HG03159 (cell line): ENCODE results near the gene VENTX.

Source experiments
- ATAC-seq: cut with Tn5 transposase; IDR thresholded peaks from one replicate; pipeline ENCODE4 v1.9.1; 2021; ENCODE audit warnings: mild to moderate bottlenecking, moderate library complexity; ENCODE audit not compliant: unreplicated experiment

VENTX gene, protein sequence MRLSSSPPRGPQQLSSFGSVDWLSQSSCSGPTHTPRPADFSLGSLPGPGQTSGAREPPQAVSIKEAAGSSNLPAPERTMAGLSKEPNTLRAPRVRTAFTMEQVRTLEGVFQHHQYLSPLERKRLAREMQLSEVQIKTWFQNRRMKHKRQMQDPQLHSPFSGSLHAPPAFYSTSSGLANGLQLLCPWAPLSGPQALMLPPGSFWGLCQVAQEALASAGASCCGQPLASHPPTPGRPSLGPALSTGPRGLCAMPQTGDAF

DNA sequence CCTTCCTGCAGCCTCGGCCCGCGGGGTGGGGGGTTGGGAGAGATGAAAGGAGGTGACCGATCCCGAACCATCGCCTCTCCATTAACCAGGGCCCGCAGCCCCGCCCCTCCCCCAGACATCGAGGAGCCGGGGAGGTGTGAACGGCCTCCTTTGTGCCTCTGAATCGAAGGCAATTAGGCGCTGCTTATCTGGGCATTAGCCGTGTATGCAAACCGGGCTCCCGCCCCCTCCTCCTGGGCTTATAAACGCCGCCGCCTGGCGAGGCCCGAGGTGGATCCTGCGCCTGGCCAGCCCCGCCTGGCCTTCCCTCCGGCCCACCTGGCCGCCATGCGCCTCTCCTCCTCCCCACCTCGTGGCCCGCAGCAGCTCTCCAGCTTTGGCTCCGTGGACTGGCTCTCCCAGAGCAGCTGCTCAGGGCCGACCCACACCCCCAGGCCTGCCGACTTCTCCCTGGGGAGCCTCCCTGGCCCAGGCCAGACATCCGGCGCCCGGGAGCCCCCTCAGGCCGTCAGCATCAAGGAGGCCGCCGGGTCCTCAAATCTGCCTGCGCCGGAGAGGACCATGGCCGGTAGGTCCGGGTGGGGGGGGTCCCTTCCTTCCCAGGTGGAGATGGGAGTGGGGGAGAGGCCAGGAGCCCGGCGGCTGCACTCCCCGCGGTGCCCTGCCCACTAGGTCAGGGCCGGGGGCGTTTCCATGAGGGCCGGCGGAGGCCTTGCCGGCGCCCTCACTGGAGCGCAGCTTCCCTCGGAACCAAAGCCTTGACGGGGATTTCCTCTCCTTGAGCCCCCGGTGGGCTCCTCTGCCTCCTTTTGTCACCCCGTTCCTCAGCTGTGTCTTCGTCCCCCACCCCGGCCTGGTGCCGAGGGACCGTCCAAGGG is at the start of gene VENTX:
VENTX (plus strand) TSS at position 268 of the 878 bp plus-strand sequence; CDS start at position 328, 60 bp downstream.
- no peak for ATAC-seq

DNA sequence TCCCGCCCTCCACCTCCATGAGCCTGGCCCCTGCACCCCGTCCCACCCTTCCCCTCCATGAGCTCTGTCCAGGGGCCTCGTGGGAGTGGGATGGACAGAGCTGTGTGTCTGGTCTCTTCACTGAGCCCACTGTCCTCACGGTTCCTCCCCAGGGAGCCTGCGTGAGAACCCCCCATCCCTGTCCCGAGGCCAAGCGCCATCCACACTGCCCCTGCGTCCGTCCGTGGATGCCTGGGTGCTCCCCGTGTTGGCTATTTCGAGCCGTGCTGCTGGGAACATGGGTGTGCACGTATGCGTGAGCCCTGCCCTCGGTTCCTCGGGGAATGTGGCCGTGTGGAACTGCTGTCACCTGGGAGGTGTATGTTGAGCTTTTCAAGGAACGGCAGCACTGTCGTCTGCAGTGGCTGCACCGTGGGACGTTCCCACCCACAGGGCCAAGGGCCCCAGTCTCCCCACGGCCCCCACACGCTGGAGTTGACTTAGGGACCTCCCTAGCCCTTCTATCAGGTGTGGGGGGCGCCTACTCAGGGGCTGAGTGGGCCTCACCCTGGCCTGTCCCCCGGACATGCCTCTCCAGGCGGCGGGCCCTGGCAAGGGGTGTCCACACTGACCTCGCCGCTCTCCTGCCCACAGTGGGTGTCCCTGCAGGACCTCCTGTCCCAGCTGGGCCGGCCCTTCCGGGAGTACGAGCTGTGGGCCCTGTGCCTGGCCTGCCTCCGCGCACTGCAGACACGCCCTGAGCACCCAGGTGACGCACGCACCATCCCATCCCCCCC is 49.6 kb upstream of the VENTX start:
- no peak for ATAC-seq

DNA sequence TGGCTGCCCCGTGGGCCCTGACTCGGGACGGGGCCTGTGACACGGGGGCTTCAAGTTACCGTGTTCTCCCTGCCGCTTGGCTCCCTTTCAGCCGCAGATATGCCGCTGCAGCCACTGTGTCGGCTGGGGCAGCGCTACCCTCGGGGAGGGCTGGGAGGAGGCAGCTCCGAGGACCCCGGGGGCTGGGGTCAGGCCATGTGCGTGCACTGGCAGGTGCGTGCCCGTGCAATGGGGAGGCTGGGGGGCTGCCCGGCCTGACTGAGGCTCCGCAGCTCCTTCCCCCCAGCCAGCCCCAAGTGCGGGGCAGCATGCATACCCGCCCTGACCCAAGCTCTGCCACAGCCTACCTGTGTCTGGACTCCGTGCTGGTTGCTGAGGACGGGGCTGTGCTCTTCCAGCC is 48.4 kb upstream of the VENTX start:
- ATAC-seq, result no peak

DNA sequence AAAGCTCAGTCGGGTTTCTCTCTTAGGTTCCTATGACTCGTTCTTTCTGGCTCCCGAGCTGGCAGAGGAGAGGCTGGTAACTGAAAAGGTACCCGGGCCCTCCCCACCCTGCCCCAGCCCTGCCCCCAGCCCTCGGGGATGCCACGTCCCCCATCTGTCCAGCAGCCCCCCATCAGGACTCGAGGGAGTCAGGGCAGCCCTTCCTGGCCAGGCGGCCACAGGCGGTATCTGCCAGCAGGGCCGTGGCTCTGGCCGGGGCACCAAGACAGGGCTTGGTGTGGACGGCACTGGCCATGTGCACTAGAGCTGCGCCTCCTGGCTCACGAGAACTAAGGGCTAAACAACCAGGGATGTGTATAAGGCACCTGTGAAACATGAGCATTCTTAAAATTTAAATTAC is 47.9 kb upstream of the VENTX start:
- ATAC-seq, result no peak

DNA sequence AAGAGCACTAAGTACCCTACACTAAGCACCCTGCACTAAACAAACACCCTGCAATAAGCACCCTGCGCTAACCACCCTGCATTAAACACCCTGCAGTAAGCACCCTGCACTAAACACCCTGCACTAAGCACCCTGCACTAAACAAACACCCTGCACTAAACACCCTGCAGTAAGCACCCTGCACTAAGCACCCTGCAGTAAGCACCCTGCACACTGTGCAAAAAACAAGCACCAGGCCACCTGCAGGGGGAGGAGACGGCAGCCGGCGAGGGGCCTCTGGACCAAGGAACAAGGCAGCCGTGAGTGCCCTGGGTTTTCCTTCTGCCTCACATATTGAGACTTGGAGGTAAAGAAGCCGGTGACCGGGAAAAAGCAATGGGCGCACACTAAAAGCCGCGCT is 47.4 kb upstream of the VENTX start:
- no peak for ATAC-seq

DNA sequence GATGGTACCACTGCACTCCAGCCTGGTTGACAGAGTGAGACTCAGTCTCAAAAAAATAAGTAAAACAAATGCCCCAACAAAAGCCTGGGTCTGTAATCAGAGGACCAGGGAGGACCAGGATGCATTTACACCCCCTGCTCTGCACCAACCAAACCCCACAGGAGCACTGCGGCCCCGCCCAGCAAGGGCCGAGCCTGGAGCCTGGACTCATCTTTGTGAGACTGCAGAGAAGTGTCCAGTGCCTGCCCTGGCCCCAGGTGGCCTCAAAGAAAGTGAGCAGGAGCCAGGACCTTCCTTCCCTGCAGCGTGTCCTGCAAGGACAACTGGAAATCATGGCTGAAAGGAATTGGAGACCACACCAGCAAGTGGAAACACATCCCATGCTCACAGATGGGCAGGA is 46.0 kb upstream of the VENTX start:
- ATAC-seq, result no peak

DNA sequence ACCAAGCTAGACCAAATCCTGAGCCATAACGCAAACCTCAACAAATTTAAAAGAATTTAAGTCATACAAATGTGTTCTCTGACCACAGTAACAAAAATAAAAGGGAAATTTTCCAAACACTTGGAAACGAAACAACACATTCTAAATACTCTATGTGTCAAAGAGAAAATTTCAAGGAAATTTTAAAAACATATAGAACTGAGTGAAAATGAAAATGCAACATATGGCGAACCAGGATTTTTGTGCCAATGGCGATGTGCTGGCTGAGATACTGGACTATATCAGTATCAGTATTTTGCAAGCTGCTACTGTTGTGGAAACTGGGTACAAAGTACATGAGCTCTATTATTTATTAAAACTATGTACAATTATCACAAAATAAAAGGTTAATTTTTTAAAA is 43.5 kb upstream of the VENTX start:
- ATAC-seq, result no peak

DNA sequence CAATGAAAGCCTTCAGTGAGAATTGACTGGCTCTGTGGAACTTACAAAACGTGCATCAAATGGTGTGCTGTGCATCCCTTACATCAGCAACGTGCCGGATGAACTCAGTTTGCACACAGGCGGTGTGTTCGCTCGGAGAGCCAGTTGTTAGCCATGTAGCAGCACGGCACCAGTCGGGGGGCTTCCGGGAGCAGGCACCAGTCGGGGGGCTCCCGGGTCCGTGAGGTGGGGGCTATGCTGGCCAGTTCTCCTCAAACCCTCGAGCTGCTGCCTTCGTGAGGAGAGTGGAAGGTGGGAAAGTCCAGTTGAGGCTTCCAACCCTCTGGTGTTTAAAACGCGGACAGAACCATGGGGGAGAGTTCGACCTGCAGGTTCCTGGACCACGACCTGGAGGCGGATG is 42.6 kb upstream of the VENTX start:
- no peak for ATAC-seq

DNA sequence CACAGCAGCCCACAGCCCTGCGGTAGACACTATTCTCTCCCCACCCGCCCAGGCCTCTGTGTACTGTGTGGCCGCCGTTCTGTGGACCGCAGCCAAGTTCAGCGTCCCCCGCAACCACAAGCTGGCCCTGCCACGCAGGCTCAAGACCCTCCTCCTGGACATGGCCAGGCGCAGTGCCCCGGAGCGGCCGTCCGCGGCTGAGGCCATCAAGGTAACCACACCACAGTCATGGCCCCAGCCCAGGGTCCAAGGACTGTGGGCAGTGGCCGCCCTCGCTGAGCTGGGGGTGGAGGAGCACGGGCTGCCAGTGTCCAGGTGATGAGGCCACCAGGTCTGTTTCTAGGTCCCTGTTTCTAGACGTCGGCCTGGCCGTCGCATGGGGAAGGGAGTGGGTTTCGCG is 42.0 kb upstream of the VENTX start:
- ATAC-seq, result no peak

DNA sequence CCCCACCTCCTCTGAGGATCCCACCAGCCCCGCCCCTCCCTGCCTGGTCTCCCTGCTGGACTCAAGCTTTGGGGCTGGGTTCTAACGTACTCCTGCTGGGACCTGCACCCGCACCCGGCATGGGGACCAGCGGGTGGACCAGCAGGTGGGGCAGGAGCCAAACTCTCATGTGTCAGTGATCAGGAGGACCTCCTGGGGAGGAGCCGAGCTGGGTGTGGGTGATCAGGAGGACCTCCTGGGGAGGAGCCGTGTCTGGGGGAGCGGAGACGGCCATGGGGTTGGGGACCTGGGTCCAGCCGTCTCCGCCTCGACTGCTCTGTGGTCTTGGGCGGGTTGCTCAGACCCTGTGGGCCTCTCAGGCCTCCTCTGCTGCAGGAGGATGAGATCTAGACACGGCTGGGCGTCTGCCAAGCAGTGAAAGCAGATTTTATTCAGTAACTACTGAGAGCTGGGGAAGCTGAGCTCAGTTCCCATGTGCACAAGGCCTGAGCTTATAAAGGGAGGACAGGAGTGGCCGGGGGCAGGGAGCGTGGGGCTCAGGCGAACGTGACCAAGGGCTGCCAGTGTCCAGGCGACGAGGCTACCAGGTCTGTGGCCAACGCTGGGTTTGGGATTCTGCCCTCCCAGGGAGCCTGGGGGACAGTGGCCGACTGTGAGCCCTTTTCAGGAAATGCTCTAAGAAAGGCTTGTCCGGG is 41.3 kb upstream of the VENTX start:
- no peak for ATAC-seq

DNA sequence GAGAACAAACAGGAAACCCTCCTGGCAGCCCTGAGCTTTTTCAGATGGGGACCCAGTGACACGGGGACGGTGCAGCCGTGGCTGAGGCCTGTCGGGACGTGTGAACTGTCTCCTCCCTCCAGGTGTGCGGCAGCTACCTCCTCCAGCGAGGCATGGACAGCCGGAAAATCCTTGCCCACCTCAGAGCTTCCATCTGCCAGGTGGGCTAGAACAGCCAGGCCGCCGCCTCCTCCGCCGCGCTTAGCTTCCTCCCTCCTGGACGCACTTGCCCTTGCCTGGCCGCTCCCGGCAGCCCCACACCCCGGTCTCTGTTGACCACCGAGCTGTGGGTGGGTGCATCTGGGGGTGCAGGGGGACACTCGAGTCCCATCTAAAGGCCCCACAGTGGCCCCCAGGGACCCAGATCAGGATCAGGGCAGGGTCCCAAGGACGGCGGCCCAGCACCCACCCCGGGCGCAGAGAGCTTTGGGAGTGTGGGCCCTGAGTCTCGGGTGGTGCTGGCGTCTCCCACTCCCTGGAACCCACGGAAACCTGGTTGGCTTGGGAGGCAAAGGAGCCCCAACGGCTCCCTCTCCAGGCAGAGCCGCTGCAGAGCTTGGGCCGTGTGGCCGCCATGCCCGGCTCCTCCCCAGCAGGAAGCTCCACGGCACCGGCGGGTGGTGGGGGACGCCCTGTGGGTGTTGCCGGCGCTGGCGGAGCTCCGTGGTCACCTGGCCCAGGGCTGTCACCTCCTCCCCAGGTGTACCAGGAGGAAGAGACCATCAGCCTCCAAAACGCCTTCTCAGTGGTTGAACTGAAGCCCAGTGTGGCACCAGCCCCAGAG is 40.5 kb upstream of the VENTX start:
- no peak for ATAC-seq

DNA sequence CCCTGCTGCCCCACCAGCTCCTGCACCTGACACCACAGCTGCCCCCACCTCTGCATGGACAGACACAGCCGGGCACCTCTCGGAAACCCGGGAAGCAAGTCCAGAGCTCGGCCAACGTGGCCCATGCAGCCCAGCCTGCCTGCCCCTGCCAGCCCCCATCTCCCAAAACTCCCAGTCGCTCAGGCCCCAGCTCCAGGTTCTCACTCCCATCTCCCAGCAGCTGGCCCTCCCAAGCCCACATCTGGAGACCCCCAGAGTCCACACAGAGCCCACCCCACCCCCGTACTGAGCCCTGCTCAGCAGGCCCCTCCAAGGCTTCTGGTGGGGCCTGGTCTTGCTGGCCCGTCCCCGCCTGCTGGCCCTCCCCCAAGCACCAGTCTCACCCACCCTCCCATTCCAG is 39.9 kb upstream of the VENTX start:
- ATAC-seq, result no peak

DNA sequence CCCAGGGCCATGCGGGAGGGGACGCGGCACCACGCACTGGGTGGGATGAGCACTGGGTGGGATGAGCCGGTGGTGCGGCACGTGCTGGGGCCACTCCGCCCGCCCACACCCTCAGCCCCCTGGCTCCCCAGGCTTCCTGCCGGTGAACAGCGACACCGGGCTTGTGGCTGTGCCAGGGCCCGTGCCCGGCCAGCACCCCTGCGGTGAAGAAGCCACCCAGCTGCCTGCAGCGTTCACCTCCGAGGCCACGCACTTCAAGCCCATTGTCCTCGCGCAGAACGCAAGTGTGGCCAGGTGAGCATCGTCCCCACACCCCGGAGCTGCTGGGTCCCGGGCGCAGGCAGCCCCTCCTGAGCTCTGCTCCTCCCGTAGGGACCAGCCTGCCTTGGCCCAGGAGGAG is 39.4 kb upstream of the VENTX start:
- ATAC-seq, result no peak

DNA sequence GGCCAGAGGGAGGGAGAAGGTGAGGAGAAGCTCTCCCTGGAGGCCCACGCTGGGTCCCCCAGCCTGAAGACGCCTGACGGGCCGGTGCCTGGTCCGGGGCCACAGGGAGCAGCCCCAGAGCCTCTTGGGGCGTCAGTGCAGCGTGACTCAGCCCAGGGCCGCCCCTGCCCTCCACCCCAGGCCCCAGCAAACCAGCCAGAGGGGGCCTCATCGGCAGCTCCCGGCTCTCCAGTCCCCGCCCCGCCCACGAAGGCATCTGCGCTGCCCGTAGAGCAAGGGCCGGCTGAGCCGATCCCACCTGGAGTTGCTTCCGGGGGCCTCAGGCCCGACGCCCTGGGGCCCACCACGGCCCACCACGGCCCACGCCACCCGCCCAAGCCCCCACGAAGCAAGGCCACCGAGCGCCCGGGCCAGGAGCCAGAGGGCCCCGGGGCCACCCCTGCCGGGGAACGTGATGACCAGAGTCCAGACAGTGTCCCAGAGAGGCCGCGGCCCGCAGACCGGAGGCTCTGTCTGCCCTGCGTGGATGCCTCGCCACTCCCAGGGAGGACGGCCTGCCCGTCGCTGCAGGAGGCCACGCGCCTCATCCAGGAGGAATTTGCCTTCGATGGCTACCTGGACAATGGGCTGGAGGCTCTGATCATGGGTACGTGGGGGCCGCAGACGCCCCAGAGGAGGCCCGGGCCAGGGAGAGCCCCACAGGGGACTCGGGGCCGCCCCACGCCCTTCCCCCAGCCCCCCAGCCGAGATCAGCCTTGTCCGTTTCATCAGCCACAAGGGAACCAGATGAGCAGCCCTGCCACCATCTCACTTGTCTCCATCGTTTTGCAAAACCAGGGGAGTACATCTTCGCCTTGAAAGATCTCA is 38.8 kb upstream of the VENTX start:
- no peak for ATAC-seq

DNA sequence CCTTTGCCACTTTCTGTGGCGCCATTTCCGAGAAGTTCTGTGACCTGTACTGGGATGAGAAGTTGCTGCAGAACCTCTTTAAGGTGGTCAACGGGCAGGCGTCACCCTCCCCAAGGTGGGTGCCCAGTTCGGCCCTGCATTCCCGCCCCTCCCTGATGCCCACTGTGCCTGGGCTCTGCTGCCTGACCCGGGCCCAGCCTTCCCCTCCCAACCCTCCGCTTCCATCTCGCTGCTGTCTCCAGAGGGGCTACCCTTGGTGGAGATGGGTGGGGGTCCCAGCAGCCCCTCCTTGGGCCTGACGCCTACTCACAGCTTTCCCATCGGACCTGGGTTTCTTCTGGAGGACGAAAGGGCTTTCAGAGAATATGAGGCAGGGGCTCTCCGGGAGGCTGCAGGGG is 38.2 kb upstream of the VENTX start:
- ATAC-seq, result no peak

DNA sequence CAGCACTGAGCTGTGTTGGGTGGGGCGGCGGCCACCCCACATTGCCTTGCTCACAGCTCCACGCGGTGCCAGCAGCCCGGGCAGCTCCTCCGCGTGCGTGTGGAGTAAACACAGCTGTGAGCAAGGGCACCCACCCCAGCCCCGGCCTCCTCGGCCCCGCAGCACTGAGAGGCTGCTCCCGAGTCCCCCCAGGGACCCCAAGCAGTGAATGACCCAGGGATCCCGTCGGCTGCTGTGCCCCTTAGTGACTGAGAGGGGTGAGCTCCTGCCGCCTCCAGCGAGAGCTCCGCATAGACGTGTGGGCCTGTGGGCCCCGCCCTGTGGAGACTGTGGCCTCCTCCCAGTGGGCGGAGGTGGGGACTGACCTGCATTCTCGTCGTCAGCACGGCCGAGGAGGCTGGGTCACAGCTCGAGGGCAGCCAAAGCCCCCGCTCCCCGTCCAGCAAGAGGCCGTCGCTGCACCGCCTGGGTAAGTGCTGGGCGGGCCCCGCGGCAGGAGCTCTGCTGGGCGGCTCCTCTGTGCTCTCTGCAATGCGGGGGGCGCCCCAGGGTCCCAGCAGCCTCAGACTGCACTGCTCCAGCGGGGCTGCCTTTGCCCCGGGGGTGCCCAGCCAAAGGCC is 37.6 kb upstream of the VENTX start:
- no peak for ATAC-seq

DNA sequence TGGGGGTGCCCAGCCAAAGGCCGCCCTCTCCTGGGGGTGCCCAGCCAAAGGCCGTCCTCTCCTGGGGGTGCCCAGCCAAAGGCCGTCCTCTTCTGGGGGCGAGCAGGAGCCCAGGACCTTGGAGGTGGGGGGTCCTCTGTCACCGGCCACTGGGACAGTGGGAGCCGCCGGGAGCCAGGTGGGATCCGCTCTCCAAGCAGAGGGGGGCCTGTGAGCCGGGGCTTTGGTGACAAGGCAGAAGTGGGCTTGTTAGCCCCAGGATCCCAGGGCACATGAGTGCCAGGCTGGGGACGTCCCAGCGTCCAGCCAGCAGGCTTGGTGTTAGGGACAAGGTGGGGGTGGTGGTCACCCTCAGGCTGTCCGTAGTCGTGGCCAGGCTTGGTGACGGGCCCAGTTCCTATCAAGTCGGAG is 37.0 kb upstream of the VENTX start:
- no peak for ATAC-seq

DNA sequence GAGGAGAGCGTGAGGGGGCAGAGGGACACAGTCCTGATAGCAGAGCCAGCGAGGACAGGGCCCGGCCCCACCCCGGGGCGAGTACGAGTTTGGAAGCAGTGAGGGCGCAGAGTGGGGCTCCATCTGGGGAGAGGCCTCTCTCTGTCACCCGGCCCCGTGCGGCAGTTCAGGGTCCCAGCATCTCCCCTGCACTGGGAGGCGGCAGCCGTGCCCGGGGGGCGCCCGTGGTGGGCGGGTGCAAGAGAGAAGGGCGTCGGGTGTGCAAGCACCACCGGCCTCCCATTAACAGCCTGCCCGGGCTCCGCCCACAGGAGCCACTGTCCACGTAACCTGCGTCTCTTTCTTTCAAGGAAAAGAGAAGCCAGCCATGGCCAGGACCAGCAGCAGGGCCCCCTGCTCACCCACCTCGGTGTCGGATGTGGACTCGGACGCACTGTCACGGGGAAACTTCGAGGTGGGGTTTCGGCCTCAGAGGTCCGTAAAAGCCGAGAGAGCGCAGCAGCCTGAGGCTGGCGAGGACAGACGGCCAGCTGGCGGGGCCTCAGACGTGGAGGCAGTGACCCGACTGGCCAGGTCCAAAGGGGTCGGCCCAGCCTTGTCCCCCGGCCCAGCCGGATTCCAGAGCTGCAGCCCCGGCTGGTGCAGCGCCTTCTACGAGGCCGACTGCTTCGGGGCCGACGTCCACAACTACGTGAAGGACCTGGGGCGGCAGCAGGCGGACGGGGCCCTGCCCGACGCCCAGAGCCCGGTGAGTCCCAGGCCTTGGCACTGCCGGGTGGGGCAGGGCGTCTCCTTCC is 36.3 kb upstream of the VENTX start:
- no peak for ATAC-seq
